ENCODE data around the gene MCF2L2. TPM values are rescaled to one million over a fixed set of nuclear protein-coding genes. Genes with fewer than 3 reads are reported as not detected.
A peak's percentile ranks its signal among the peaks of the same experiment; 100 is the strongest.

The MCF2L2 gene
- total and polyA plus RNA-seq, 2 donors (not counting 3 experiments of a cell fraction or from before 2014, with no cell fraction given), result 0.15 to 1.1 TPM

GRCh38 chr3:183178833-183179549 lies 249.4 kb downstream of the MCF2L2 start:
- H2AFZ ChIP-seq (ENCODE audit: low read depth, low read length), result peak overlapping the region; percentile 93
- intact Hi-C loops (cut with micrococcal nuclease), result loop anchor here (1.0 kb wide), 3 partner anchors 48 to 270 kb away; no protein-coding TSS in a partner anchor
- H3K4me3 ChIP-seq (replicated peaks in 1 of 3; ENCODE audit: insufficient read depth in 1 of 3, low read depth in 1 of 3, low read length in 3 of 3), result peak overlapping the region; percentile 38 to 78 (median 40)
- CTCF ChIA-PET, result interaction anchor here (0.5 to 12.1 kb wide), 16 partner anchors 11 to 465 kb away, joined by 3 to 816 read pairs (median 6); partner anchors contain the start of genes B3GNT5 and LAMP3
- no TSS peak for BruUV-seq (replicated peaks)
- FAIRE-seq, result peak; percentile 89
- peak overlapping the region; percentile 86 for H3K4me2 ChIP-seq (ENCODE audit: insufficient read depth, low read length)
- dilution Hi-C loops (cut with MboI; ENCODE audit: extremely low pct_ligation_motif_present, low sequenced_read_pairs), result no loop called here
- H3K79me2 ChIP-seq (ENCODE audit: control insufficient read depth, insufficient read depth, low read length), result no peaks in the 10 kb centered on the region
- H3K27ac ChIP-seq (ENCODE audit: insufficient read depth, low read depth, low read length), result peak overlapping the region; percentile 7
- DNase-seq (ENCODE audit: low read depth, low spot score), result peak; percentile 37
- H3K9me1 ChIP-seq (replicated peaks; ENCODE audit: control insufficient read depth, extremely low read depth, insufficient read depth, low read length), result no peaks in the 10 kb centered on the region
- H4K20me1 ChIP-seq (replicated peaks; ENCODE audit: control insufficient read depth, extremely low read depth, insufficient read depth, low read length), result no peaks in the 10 kb centered on the region
- no peaks in the 10 kb centered on the region for H3K36me3 ChIP-seq (ENCODE audit: control insufficient read depth in 2 of 2, extremely low read depth in 1 of 2, insufficient read depth in 2 of 2, low read length in 2 of 2)
- peaks cover 5% of the 10 kb centered on the region for H3K4me1 ChIP-seq (ENCODE audit: control insufficient read depth, extremely low read depth, insufficient read depth, low read length)
- H3K27me3 ChIP-seq (ENCODE audit: control insufficient read depth in 2 of 2, insufficient read depth in 2 of 2, low read length in 2 of 2), result peaks cover 0 to 8% of the 10 kb centered on the region in 2 experiments
- TF ChIP-seq CTCF (IDR thresholded peaks at IDR 0.05; ENCODE audit: extremely low read depth in 1 of 2, insufficient read depth in 1 of 2, low read depth in 1 of 2, low read length in 2 of 2), result peak; percentile 32 to 42
- TF ChIP-seq POLR2AphosphoS5 (IDR thresholded peaks at IDR 0.05; ENCODE audit: insufficient read depth, low read depth, low read length), result no peak
- TF ChIP-seq MYC (IDR thresholded peaks at IDR 0.05; ENCODE audit: low read depth, low read length), result no peak
- H3K9me3 ChIP-seq (replicated peaks; ENCODE audit: control insufficient read depth, insufficient read depth, low read length), result no peaks in the 10 kb centered on the region
- peak overlapping the region; percentile 50 for H3K9ac ChIP-seq (replicated peaks; ENCODE audit: extremely low read depth, insufficient read depth, low read length)
- POLR2A ChIA-PET, result no interaction called here

GRCh38 chr3:183178512-183178832 lies 249.9 kb downstream of the MCF2L2 start:
- H3K4me3 ChIP-seq (replicated peaks in 1 of 3; ENCODE audit: insufficient read depth in 1 of 3, low read depth in 1 of 3, low read length in 3 of 3), result peak overlapping the region; percentile 38 to 78 (median 40)
- H3K36me3 ChIP-seq (ENCODE audit: control insufficient read depth in 2 of 2, extremely low read depth in 1 of 2, insufficient read depth in 2 of 2, low read length in 2 of 2), result no peaks in the 10 kb centered on the region
- H3K4me2 ChIP-seq (ENCODE audit: insufficient read depth, low read length), result peak overlapping the region; percentile 86
- DNase-seq (ENCODE audit: low read depth, low spot score) (no peak), FAIRE-seq (no peak)
- dilution Hi-C loops (cut with MboI; ENCODE audit: extremely low pct_ligation_motif_present, low sequenced_read_pairs) (no loop called here), intact Hi-C loops (cut with micrococcal nuclease) (loop anchor here (1.0 kb wide), 1 partner anchor 47 kb away; no protein-coding TSS in a partner anchor)
- peak overlapping the region; percentile 7 for H3K27ac ChIP-seq (ENCODE audit: insufficient read depth, low read depth, low read length)
- peaks cover 0 to 8% of the 10 kb centered on the region in 2 experiments for H3K27me3 ChIP-seq (ENCODE audit: control insufficient read depth in 2 of 2, insufficient read depth in 2 of 2, low read length in 2 of 2)
- CTCF ChIA-PET, result interaction anchor here (0.7 to 12.1 kb wide), 15 partner anchors 10 to 464 kb away, joined by 3 to 816 read pairs (median 6); partner anchors contain the start of genes B3GNT5 and LAMP3
- H3K9ac ChIP-seq (replicated peaks; ENCODE audit: extremely low read depth, insufficient read depth, low read length), result peak overlapping the region; percentile 50
- peak overlapping the region; percentile 93 for H2AFZ ChIP-seq (ENCODE audit: low read depth, low read length)
- TF ChIP-seq FOS (IDR thresholded peaks at IDR 0.05; ENCODE audit: borderline replicate concordance, insufficient read depth, low read length) (no peak), MYC (IDR thresholded peaks at IDR 0.05; ENCODE audit: low read depth, low read length) (no peak), POLR2AphosphoS5 (IDR thresholded peaks at IDR 0.05; ENCODE audit: insufficient read depth, low read depth, low read length) (no peak), MAX (IDR thresholded peaks at IDR 0.05; ENCODE audit: insufficient read depth, insufficient read length) (no peak), POLR2A (IDR thresholded peaks at IDR 0.05; ENCODE audit: low read depth, low read length) (no peak), JUN (IDR thresholded peaks at IDR 0.05; ENCODE audit: borderline replicate concordance, insufficient read depth, insufficient read length, low read depth) (no peak), GATA2 (IDR thresholded peaks at IDR 0.05; ENCODE audit: insufficient read depth, insufficient read length, low read depth, low read length) (no peak), EZH2 (IDR thresholded peaks at IDR 0.05; ENCODE audit: borderline replicate concordance, low read depth, low read length, severe bottlenecking) (no peak), CTCF (IDR thresholded peaks at IDR 0.05; ENCODE audit: extremely low read depth in 1 of 2, insufficient read depth in 1 of 2, low read depth in 1 of 2, low read length in 2 of 2) (no peak)
- no peaks in the 10 kb centered on the region for H3K79me2 ChIP-seq (ENCODE audit: control insufficient read depth, insufficient read depth, low read length)
- POLR2A ChIA-PET, result no interaction called here
- H3K9me1 ChIP-seq (replicated peaks; ENCODE audit: control insufficient read depth, extremely low read depth, insufficient read depth, low read length), result no peaks in the 10 kb centered on the region
- no peaks in the 10 kb centered on the region for H4K20me1 ChIP-seq (replicated peaks; ENCODE audit: control insufficient read depth, extremely low read depth, insufficient read depth, low read length)
- H3K9me3 ChIP-seq (replicated peaks; ENCODE audit: control insufficient read depth, insufficient read depth, low read length), result no peaks in the 10 kb centered on the region
- H3K4me1 ChIP-seq (ENCODE audit: control insufficient read depth, extremely low read depth, insufficient read depth, low read length), result peaks cover 5% of the 10 kb centered on the region
- no TSS peak for BruUV-seq (replicated peaks)
